Fibroblast of skin of left biceps (primary cell): ENCODE data around the gene DUOX1.

Experiments used
- DNase-seq, 2 experiments: peaks; one replicate each; pipeline ENCODE4 v3.0.0-alpha.2; 2013; ENCODE audit warnings: low read depth in 2 of 2

DUOX1 gene

DNA sequence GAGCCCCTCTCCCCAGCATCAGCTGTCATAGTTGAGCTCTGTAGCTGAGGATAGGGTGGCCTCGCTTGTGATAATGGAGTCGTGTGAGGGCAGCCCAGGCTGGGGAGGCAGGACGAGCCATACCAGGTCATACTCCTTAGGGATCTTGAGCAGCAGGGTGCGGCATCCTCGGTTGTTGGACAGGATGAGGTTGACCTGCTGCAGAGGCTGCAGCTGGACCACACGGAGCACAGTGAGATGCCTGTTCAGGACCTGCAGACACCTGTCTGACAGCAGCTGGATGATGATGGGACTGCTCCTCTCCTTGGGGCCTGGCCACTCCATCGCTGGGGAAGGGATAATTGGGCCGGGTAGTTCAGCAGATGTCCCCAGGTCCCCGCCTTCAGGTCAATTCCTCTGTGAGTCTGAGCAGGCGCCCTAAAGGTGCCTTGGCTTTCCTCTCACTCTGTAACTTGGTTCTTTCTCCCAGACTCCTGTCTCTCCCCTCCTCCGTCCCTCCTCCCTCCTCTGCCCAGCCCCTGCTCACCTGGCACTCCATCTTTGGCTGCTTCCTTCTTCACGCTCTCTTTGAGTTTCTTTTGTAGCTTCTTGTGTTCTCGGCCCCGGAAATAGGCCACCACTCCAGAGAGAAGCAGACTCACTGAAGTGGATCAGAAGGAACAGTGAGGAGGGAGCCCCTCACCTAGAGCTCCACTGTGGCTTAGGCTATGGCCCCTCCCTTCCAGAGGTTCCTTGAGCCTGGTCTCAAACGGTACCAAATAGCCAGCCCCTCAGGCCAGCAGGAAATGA, 23.6 kb upstream of the DUOX1 start:
- DNase-seq, result no peak

DNA sequence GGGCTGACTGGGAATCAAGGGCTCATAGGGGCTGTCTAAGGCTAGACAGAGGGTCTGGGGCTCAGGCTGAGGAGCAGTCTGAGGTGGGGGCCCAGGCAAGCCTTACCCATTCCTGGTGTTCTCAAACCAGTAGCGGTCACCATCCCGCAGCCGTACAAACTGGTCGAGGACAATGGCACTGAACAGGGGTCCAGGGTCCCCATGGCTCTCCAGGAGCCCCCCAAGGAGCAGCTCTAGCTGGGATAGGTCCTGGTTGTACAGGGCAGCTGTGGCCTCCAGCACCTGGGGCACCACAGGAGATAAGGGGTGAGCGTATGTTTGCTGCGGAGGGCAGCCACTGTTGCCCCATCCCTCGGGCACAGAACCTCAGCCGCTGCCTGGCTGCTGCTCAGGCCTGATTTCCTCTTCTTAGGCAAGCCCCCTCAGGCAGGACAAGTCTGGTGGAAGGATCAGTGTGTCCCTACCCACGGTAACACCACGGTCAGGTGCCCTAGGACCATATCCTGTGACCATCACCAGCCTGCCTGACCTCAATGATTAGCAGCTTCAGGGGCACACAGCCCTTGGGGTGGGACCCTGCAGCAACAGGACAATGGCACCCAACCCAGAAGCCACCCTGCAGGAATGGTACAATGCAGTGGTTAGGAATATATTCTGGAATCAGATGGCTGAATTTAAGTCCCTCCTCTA, 21.7 kb upstream of the DUOX1 start:
- no peak for DNase-seq

DNA sequence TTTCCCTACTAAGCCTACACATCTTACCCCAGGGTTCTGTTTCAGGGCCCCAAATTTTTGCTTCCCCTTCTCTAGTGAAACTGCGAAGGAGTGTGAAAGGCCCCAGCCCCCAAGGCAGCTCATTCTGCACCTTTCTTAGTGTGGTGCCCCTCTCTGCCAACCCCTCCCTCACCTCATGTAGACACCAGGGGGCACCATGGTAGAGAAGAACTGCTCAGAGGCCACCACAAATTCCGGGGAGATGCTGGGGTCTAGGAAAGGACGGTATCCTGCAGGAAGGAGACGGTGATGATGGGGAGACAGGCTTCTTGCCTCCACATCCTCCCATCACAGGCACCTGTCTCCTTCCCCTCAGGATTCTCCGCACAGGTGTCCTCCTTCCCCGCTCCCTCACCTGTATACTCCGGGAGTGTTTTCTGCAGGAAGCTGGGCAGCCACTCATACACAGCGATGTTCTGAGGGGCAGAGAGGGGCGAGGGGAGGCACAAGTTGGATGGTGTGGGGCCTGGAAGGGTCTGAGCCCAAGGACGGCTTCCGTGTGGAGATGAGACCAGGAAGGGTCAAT, 19.5 kb upstream of the DUOX1 start:
- DNase-seq, result no peak

GRCh38 chr15:45111390-45112142, 18.2 kb upstream of the DUOX1 start:
- no peak for DNase-seq

DNA sequence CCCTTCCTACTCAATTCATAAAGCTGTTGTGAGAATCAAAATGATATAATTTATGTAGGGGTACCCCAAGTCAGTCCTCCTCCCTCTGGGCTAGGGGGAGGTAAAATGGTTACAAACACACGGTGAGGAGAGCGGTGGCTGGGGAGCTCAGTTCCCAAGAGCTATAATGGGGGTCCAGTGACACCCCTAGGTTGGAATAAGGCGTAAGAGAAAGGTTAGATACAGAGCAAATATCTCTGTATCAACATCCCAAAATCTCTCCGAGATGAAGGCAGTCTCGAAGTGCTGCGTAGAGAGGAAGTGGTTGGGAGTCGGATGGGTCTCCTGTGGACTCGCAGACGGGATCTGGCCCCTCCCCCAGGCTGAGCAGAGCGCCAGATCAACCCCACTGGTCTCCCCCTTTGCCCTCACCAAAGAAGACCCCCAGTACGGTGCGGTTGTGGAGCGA, 17.6 kb upstream of the DUOX1 start:
- no peak for DNase-seq

GRCh38 chr15:45112591-45113379, 17.0 kb upstream of the DUOX1 start:
- DNase-seq, result no peak

- DNase-seq, result no peak
Observed at GRCh38 chr15:45113380-45113990, 16.3 kb upstream of the DUOX1 start.

DNA sequence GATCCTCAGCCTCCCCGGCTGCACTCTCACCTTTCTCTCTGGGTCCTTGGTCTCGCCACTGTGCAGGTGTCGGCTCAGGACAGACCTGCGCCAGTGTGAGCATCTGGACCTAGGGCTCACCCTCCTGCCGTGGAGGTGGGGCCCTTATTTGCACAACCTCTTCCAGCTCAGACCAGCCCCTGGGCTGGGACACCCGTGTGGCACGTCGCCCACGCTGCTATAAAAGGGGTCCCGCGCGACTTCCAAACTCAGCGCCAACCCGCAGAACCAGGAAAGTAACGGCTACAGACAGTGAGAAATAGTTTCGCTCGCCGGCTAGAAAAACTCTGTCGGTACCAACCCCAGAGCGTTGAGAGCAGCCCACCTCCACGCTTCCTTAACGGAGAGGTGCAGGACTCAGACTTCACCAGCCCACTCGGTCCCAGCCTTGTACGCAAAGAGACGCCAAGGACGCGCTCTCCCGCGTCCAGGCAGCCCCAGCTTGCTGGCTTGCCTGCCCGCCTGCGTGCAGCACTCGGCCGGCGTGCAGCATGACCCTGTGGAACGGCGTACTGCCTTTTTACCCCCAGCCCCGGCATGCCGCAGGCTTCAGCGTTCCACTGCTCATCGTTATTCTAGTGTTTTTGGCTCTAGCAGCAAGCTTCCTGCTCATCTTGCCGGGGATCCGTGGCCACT, 15.6 kb upstream of the DUOX1 start, which contains the start of the genes DUOX2 and DUOXA2:
TSS of gene DUOX2 (minus strand) at position 97 of the 675 bp plus-strand sequence. CDS start 761 bp downstream, outside the sequence.
TSS of gene DUOXA2 (plus strand) at position 251 of the 675 bp plus-strand sequence. CDS start at position 531, 280 bp downstream.
- no peak for DNase-seq

DNA sequence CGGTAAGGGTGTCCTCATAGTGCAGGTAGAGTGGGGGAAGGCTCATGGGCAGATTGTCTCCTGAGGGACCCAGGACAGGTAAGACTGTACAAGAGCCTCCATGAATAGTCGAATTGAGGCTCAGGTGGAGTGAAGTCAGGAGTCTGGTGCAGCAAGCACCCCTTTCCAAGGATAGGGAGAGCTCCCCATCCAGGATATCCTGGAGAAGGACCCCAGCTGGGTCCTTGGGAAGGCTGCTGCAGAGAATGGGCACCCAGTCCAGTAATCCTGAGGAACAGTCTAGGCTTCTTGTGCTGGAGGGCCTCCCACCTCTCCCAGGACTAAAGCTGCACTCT, 15.1 kb upstream of the DUOX1 start:
- no peak for DNase-seq

- no peak for DNase-seq
Observed at GRCh38 chr15:45115312-45115820, 14.4 kb upstream of the DUOX1 start.

GRCh38 chr15:45116006-45116481, 13.8 kb upstream of the DUOX1 start:
- no peak for DNase-seq

GRCh38 chr15:45116482-45117307, 13.1 kb upstream of the DUOX1 start:
- DNase-seq, result no peak

GRCh38 chr15:45117308-45118130, 12.3 kb upstream of the DUOX1 start:
- no peak for DNase-seq

DNA sequence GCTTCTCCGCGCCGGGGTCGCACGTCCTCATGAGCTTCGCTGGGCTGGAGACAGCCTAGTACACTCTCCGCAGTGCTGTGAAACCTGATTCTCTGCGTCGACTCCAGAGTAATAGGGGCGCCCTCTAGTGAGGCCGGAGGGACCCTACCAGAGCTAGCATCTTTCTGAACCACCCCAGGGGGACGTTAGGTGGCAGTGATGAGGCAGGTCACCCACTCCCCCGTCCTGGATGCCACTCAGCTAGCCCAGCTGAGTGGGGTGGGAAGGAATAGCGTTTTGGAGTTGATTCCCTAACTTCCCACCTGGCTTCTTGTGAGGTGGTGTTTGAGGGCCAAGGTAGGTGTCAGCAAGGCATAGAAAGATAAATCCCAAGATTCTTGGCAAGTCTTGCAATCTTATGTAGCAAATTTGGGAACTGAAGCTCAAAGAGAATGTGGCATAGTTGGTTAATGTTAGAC, 11.6 kb upstream of the DUOX1 start:
- DNase-seq, result peak; percentile 64 to 67

- DNase-seq, result no peak
Observed at GRCh38 chr15:45118996-45119395, 10.8 kb upstream of the DUOX1 start.

DNA sequence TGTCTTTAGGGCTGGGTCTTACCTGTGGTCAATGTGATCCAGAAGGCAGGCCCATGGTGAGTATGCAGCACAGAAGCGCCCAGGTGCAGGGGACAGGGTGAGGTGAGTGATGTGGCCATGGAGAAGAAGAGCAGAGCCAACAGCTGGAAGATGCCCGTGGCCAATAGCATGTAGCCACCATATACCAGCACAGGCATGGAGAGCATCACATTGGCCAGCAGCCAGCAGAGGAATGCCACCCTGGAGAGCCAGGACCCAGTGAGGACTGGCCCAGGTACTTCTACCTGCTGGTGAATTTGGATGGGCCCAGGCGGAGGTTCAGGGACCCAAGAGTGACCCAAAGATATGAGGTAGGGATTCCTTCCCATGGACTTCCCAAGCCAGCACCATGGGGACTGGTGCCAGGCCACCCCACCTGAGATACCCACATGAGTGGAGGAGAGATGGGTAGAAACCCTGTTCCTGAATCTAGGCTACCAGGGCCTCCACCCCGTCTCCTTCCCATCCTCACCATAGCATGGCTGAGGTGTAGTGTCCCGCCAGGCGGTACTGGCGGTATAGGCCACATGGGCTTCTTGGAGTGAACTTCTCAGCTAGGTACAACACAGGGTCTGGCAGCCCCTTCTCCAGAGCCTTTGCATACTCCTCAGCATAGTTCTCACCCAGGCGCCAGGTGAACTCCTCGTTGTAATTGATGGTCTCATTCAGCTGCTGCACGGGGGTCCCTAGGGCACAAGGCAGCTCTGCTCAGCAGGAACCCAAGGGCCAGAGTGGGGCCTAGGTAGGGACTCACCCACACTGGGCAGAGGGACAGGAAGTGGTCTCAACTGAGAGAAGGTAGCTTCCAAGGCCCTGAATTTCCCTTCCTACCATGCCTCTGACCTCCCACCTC, 9.5 kb upstream of the DUOX1 start:
- no peak for DNase-seq

GRCh38 chr15:45121020-45121419, 8.8 kb upstream of the DUOX1 start:
- DNase-seq, result no peak
